H1 (cell line): ENCODE measurements around the gene CHST8. TPM values are rescaled to one million over a fixed set of nuclear protein-coding genes. Genes with fewer than 3 reads are reported as not detected.

Source experiments
- CTCF ChIA-PET: fragments of 300-600 bp; sonication (Branson Sonifier 250); formaldehyde crosslinking; loops from one replicate; lab custom pipeline; 2021; ENCODE audit not compliant: partially characterized antibody; lab: Charles Lee
- POLR2A ChIA-PET: fragments of 300-600 bp; sonication (Branson Sonifier 250); formaldehyde crosslinking; loops from one replicate; lab custom pipeline; 2021; ENCODE audit warnings: inconsistent platforms; ENCODE audit not compliant: partially characterized antibody; lab: Charles Lee
- DNase-seq, 2 experiments: peaks; one replicate each; pipeline versions ENCODE4 v3.0.0 to v3.0.0-alpha.2; 2010 to 2022; ENCODE audit warnings: low spot score in 2 of 2, low read depth in 1 of 2, mixed read lengths in 1 of 2
- FAIRE-seq: peaks from 2 replicates; lab custom pipeline; 2011; peaks lifted over from hg19 to GRCh38; lab: Jason Lieb, UNC
- H2AFZ ChIP-seq: 2 replicates; pipeline ENCODE4 v1.8.1; 2012; ENCODE audit warnings: low read length, inconsistent platforms
- H2AK5ac ChIP-seq: 2 replicates; pipeline ENCODE4 v1.6.1; 2013; ENCODE audit warnings: low read depth, low read length
- H2BK120ac ChIP-seq: replicated peaks from 2 replicates; pipeline ENCODE3; 2013; ENCODE audit warnings: low read depth, low read length, inconsistent platforms
- H2BK12ac ChIP-seq: 2 replicates; pipeline ENCODE4 v1.6.1; 2013; ENCODE audit warnings: low read depth, low read length
- H2BK15ac ChIP-seq: 2 replicates; pipeline ENCODE4 v1.6.1; 2013; ENCODE audit warnings: low read length
- H2BK20ac ChIP-seq: 2 replicates; pipeline ENCODE4 v1.6.1; 2013; ENCODE audit warnings: low read length
- H2BK5ac ChIP-seq: 2 replicates; pipeline ENCODE4 v1.6.1; 2013; ENCODE audit warnings: low read depth, low read length
- H3K14ac ChIP-seq: 2 replicates; pipeline ENCODE4 v1.6.1; 2013; ENCODE audit warnings: inconsistent platforms; ENCODE audit not compliant: insufficient read length
- H3K18ac ChIP-seq: 2 replicates; pipeline ENCODE4 v1.6.1; 2013; ENCODE audit warnings: low read length; ENCODE audit errors: extremely low read depth
- H3K23ac ChIP-seq: 2 replicates; pipeline ENCODE4 v1.6.1; 2013; ENCODE audit warnings: inconsistent platforms; ENCODE audit not compliant: insufficient read length
- H3K23me2 ChIP-seq: 2 replicates; pipeline ENCODE4 v1.6.1; 2013; ENCODE audit warnings: low read depth, low read length
- H3K27ac ChIP-seq: 2 replicates; pipeline ENCODE4 v1.6.1; 2011; ENCODE audit warnings: low read depth, low read length, inconsistent platforms
- H3K27me3 ChIP-seq, 4 experiments: replicated peaks in 1 of 4; 1 replicate in 1 of 4; 2 replicates in 3 of 4; pipeline versions ENCODE4 v1.6.1 to v1.8.1; 2011 to 2013; ENCODE audit warnings: low read length in 3 of 4, mild to moderate bottlenecking in 3 of 4, inconsistent platforms in 2 of 4, mixed read lengths in 2 of 4, moderate library complexity in 1 of 4; ENCODE audit not compliant: control insufficient read depth in 3 of 4, insufficient read depth in 3 of 4; ENCODE audit errors: extremely low read depth in 1 of 4
- H3K36me3 ChIP-seq, 4 experiments: 2 replicates each; pipeline versions ENCODE4 v1.6.1 to v1.8.1; 2011 to 2013; ENCODE audit warnings: mild to moderate bottlenecking in 4 of 4, low read length in 3 of 4, moderate library complexity in 2 of 4, control low read depth in 1 of 4, inconsistent platforms in 1 of 4; ENCODE audit not compliant: insufficient read depth in 4 of 4, control insufficient read depth in 2 of 4
- H3K4ac ChIP-seq: replicated peaks from 2 replicates; pipeline ENCODE3; 2013; ENCODE audit warnings: low read length, low read depth, mixed read lengths, inconsistent platforms; ENCODE audit not compliant: insufficient read length
- H3K4me1 ChIP-seq, 4 experiments: replicated peaks in 1 of 4; 1 replicate in 1 of 4; 2 replicates in 3 of 4; pipeline versions ENCODE4 v1.6.1 to v1.8.1; 2011 to 2013; ENCODE audit warnings: low read length in 3 of 4, inconsistent platforms in 2 of 4, mixed read lengths in 1 of 4; ENCODE audit not compliant: insufficient read depth in 4 of 4, control insufficient read depth in 3 of 4
- H3K4me2 ChIP-seq, 2 experiments: 2 replicates each; pipeline versions ENCODE4 v1.6.1 to v1.8.1; 2011 to 2013; ENCODE audit warnings: low read depth in 2 of 2, low read length in 2 of 2, control low read depth in 1 of 2, inconsistent platforms in 1 of 2, mild to moderate bottlenecking in 1 of 2; ENCODE audit not compliant: insufficient read depth in 1 of 2
- H3K4me3 ChIP-seq, 4 experiments: fragments of 200-600, 300-600 bp in 1 of 4; sonication (generic), shearing (Covaris generic), sonication (Bioruptor Twin) in 1 of 4; 2 replicates each; pipeline versions ENCODE4 v1.5.1 to v1.8.1; 2011 to 2016; ENCODE audit warnings: low read length in 4 of 4, low read depth in 3 of 4, control low read depth in 2 of 4, inconsistent platforms in 2 of 4, mild to moderate bottlenecking in 2 of 4, mixed read lengths in 1 of 4, moderate library complexity in 1 of 4; ENCODE audit not compliant: insufficient read depth in 2 of 4; ENCODE audit errors: extremely low read depth in 1 of 4
- H3K56ac ChIP-seq: replicated peaks from 2 replicates; pipeline ENCODE3; 2013; ENCODE audit warnings: low read depth, mild to moderate bottlenecking, mixed read lengths, low read length, inconsistent platforms; ENCODE audit not compliant: insufficient read length
- H3K79me1 ChIP-seq: 2 replicates; pipeline ENCODE4 v1.6.1; 2013; ENCODE audit warnings: low read depth, low read length, control low read depth
- H3K79me2 ChIP-seq, 2 experiments: 2 replicates each; pipeline versions ENCODE4 v1.6.1 to v1.8.1; 2012 to 2013; ENCODE audit warnings: low read length in 2 of 2, mild to moderate bottlenecking in 2 of 2, inconsistent platforms in 1 of 2; ENCODE audit not compliant: insufficient read depth in 2 of 2, control insufficient read depth in 1 of 2
- H3K9ac ChIP-seq, 4 experiments: replicated peaks in 1 of 4; 1 replicate in 1 of 4; 2 replicates in 3 of 4; pipeline versions ENCODE4 v1.6.1 to v1.8.1; 2011 to 2013; ENCODE audit warnings: low read depth in 3 of 4, low read length in 3 of 4, control low read depth in 2 of 4, mild to moderate bottlenecking in 2 of 4, moderate library complexity in 2 of 4, inconsistent platforms in 1 of 4; ENCODE audit errors: extremely low read depth in 1 of 4
- H3K9me3 ChIP-seq, 2 experiments: 2 replicates each; pipeline versions ENCODE4 v1.6.1 to v1.8.1; 2012 to 2013; ENCODE audit warnings: mild to moderate bottlenecking in 2 of 2, moderate library complexity in 2 of 2, control low read depth in 1 of 2, inconsistent platforms in 1 of 2, low read depth in 1 of 2, low read length in 1 of 2, mixed read lengths in 1 of 2; ENCODE audit not compliant: insufficient read depth in 2 of 2
- H4K20me1 ChIP-seq, 2 experiments: replicated peaks in 1 of 2; 2 replicates each; pipeline versions ENCODE3 to v1.8.1; 2011 to 2013; ENCODE audit warnings: inconsistent platforms in 2 of 2, low read length in 2 of 2, mild to moderate bottlenecking in 1 of 2; ENCODE audit not compliant: insufficient read depth in 2 of 2, control insufficient read depth in 1 of 2
- H4K5ac ChIP-seq: 2 replicates; pipeline ENCODE4 v1.6.1; 2013; ENCODE audit warnings: low read length, low read depth, mixed read lengths, inconsistent platforms; ENCODE audit not compliant: insufficient read length
- H4K8ac ChIP-seq: 2 replicates; pipeline ENCODE4 v1.8.0; 2013; ENCODE audit warnings: mild to moderate bottlenecking, moderate library complexity, low read length, inconsistent platforms; ENCODE audit not compliant: insufficient read depth; ENCODE audit errors: extremely low read depth
- H4K91ac ChIP-seq: replicated peaks from 2 replicates; pipeline ENCODE3; 2013; ENCODE audit warnings: low read length, mixed read lengths, inconsistent platforms; ENCODE audit not compliant: insufficient read length
- ATF2 ChIP-seq: IDR thresholded peaks from 2 replicates; pipeline ENCODE4 v1.6.1; 2012; ENCODE audit warnings: low read length, inconsistent platforms
- CTBP2 ChIP-seq: IDR thresholded peaks from 2 replicates; pipeline ENCODE4 v1.7.0; 2011; ENCODE audit warnings: borderline replicate concordance, mild to moderate bottlenecking, moderate library complexity, mixed read lengths, low read length; ENCODE audit not compliant: insufficient read depth, insufficient read length
- E2F6 ChIP-seq: IDR thresholded peaks from 2 replicates; pipeline ENCODE4 v1.6.1; 2012; ENCODE audit warnings: inconsistent platforms
- GTF2F1 ChIP-seq: IDR thresholded peaks from 2 replicates; pipeline ENCODE4 v1.6.1; 2012; ENCODE audit warnings: low read depth, low read length, improper control_type of control experiment, borderline replicate concordance
- KDM1A ChIP-seq: fragments of 200-600, 300-600 bp; sonication (generic); IDR thresholded peaks from 2 replicates; pipeline ENCODE4 v1.7.1; 2016; ENCODE audit warnings: mild to moderate bottlenecking, low read length, borderline replicate concordance
- RNF2 ChIP-seq: fragments of 200-900, 300-1000 bp; sonication (generic); IDR thresholded peaks from 2 replicates; pipeline ENCODE4 v1.7.1; 2016; ENCODE audit warnings: borderline replicate concordance, low read depth, mild to moderate bottlenecking, antibody characterized with exemption, low read length; ENCODE audit not compliant: poor library complexity, severe bottlenecking; ENCODE audit errors: missing control alignments
- SRF ChIP-seq: IDR thresholded peaks from 2 replicates; pipeline ENCODE4 v1.6.1; 2011; ENCODE audit warnings: mild to moderate bottlenecking, low read depth, low read length, moderate library complexity
- SUZ12 ChIP-seq: fragments of 200-600 bp; sonication (generic); IDR thresholded peaks from 2 replicates; pipeline ENCODE4 v1.6.1; 2012; ENCODE audit warnings: mild to moderate bottlenecking, inconsistent platforms, low read length, moderate library complexity, mixed read lengths
- TAF7 ChIP-seq: optimal IDR thresholded peaks from 2 replicates; pipeline ENCODE3; 2011; ENCODE audit warnings: low read depth, mild to moderate bottlenecking, inconsistent platforms, low read length, moderate library complexity, borderline replicate concordance
- WGBS, 2 experiments: shearing (Covaris generic) in 1 of 2; methylation state at CpG; one replicate each; pipeline versions ENCODE4 v1.1.6 to v1.1.7; 2013 to 2015; ENCODE audit warnings: low lambda C conversion rate in 2 of 2, mixed read lengths in 2 of 2, inconsistent platforms in 1 of 2, low coverage in 1 of 2, missing lambda C conversion rate in 1 of 2; ENCODE audit not compliant: insufficient replicate concordance in 2 of 2, insufficient coverage in 1 of 2, insufficient read length in 1 of 2; ENCODE audit errors: extremely low coverage in 1 of 2, missing lambda C conversion rate in 1 of 2; 5-methylcytosine and 5-hydroxymethylcytosine counted together
- polyA plus RNA-seq, 7 experiments: library from polyadenylated mRNA; depleted of rRNA in 3 of 7; stranded (reverse) in 5 of 7; unstranded in 2 of 7; fragments of >200 nt in 5 of 7; fragments of 200-250 nt in 2 of 7; gene quantifications; 1 replicate in 5 of 7; 2 replicates in 1 of 7; 4 replicates in 1 of 7; pipeline versions ENCODE4 v1.2.1 to v1.2.3, GENCODE V29; 2011 to 2013; ENCODE audit warnings: missing spikeins in 2 of 7, mixed read lengths in 2 of 7
- total RNA-seq: library from RNA; stranded (reverse); fragmentation: NEBNext Ultra II Directional; extraction: Animal tissue kit (Norgen Biotek cat#: 25700); gene quantifications from 2 replicates; pipeline ENCODE4 v1.2.1, GENCODE V29; 2021

CHST8 gene
- total and polyA plus RNA-seq, 2 of the 8 experiments (the other 6 are each of a cell fraction or from before 2014, with no cell fraction given): 10.8 to 28.2 TPM

DNA sequence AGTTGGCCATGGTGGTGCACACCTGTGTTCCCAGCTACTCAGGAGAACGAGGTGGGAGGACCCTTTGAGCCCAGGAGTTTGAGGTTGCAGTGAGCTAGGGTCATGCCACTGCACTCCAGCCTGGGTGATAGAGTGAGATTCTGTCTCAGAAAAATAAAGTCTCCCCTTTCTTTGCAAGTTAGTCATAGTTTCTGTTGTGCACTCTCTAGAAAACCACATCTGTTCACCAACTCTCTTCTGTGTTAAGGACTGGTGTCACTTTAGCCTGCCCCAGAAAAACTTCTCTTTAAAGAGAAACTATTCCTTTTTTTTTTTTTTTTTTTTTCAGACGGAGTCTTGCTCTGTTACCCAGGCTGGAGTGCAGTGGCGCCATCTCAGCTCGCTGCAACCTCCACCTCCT is 4.9 kb upstream of the CHST8 start:
- Histone ChIP-seq H3K14ac (no peak overlapping the region), H3K4me2 (no peak overlapping the region), H4K91ac (no peak overlapping the region), H3K18ac (no peak overlapping the region), H3K9ac (no peak overlapping the region), H3K36me3 (no peaks in the 10 kb centered on the region), H3K79me2 (no peaks in the 10 kb centered on the region), H3K27me3 (peaks cover 12 to 27% (median 23%) of the 10 kb centered on the region in 4 experiments), H3K56ac (no peak overlapping the region), H3K23me2 (peaks cover 6% of the 10 kb centered on the region; the same call in 1 of the 2 replicates), H2AK5ac (no peak overlapping the region), H2BK5ac (no peak overlapping the region), H4K5ac (no peak overlapping the region), H3K4me1 (peaks cover 0 to 5% (median 2%) of the 10 kb centered on the region in 4 experiments; a peak in 4 of 7 replicates), H2BK120ac (no peak overlapping the region), H3K4ac (no peak overlapping the region), H3K9me3 (no peaks in the 10 kb centered on the region), H3K4me3 (no peak overlapping the region), H3K23ac (no peak overlapping the region), H2BK15ac (no peak overlapping the region), H2AFZ (no peak overlapping the region), H3K79me1 (no peaks in the 10 kb centered on the region), H4K20me1 (peaks cover 0 to 2% of the 10 kb centered on the region in 2 experiments), H4K8ac (no peak overlapping the region), H2BK12ac (no peak overlapping the region), H3K27ac (no peak overlapping the region), H2BK20ac (no peak overlapping the region)
- WGBS, 2 experiments: 91% methylated on average over 3 of the region's 4 CpGs; no CpG with 5 or more reads in 1 of the 2 experiments
- CTCF ChIA-PET: interaction anchor here (0.6 kb wide), 2 partner anchors 43 to 71 kb away, joined by 3 to 4 read pairs; no protein-coding TSS in a partner anchor
- POLR2A ChIA-PET: no interaction called here
- FAIRE-seq: no peak
- DNase-seq: no peak
- TF ChIP-seq CTBP2: no peak
- TF ChIP-seq SRF: no peak
- TF ChIP-seq RNF2: no peak
- no peak for TF ChIP-seq SUZ12
- no peak for TF ChIP-seq E2F6
- TF ChIP-seq TAF7: no peak
- TF ChIP-seq KDM1A: no peak
- no peak for TF ChIP-seq GTF2F1
- no peak for TF ChIP-seq ATF2
